Measurements from ENCODE around the gene TMEM267.

- TF ChIP-seq, protein P1, sequence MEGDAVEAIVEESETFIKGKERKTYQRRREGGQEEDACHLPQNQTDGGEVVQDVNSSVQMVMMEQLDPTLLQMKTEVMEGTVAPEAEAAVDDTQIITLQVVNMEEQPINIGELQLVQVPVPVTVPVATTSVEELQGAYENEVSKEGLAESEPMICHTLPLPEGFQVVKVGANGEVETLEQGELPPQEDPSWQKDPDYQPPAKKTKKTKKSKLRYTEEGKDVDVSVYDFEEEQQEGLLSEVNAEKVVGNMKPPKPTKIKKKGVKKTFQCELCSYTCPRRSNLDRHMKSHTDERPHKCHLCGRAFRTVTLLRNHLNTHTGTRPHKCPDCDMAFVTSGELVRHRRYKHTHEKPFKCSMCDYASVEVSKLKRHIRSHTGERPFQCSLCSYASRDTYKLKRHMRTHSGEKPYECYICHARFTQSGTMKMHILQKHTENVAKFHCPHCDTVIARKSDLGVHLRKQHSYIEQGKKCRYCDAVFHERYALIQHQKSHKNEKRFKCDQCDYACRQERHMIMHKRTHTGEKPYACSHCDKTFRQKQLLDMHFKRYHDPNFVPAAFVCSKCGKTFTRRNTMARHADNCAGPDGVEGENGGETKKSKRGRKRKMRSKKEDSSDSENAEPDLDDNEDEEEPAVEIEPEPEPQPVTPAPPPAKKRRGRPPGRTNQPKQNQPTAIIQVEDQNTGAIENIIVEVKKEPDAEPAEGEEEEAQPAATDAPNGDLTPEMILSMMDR (IDR thresholded peaks at IDR 0.05; ENCODE audit: borderline replicate concordance, extremely low read depth, low read length, poor library complexity, severe bottlenecking): no peak
- TF ChIP-seq EZH2 (IDR thresholded peaks at IDR 0.05; ENCODE audit: borderline replicate concordance, low read depth, low read length, severe bottlenecking): no peak
These were observed 13.8 kb downstream of the TMEM267 start for GRCh38 chr5:43469671-43470391.

Data from DND-41 (cell line).